A549 (cell line): Measurements from ENCODE around the gene SEPTIN10. TPM values are rescaled to one million over a fixed set of nuclear protein-coding genes. Genes with fewer than 3 reads are reported as not detected.
"Not testable (repeated sequence)": the region's sequence is repeated elsewhere in the genome, so short reads cannot be mapped to it uniquely, and the experiment has no call there.

Experiments
- ATAC-seq, 2 experiments: fragments of 200-7000 bp in 1 of 2; fragments of >200 bp in 1 of 2; cut with Nextera tagmentation in 1 of 2; cut with Tn5 transposase in 1 of 2; 3 replicates each; pipeline versions ENCODE4 v1.8.0 to v1.9.1; 2018 to 2020; ENCODE audit warnings: mild to moderate bottlenecking in 1 of 2, moderate library complexity in 1 of 2
- CTCF ChIA-PET: fragments of 300-600 bp; sonication (Branson Sonifier 250); formaldehyde crosslinking; extraction: SDS; loops from one replicate; lab custom pipeline; 2021; ENCODE audit warnings: antibody characterized with exemption, inconsistent platforms; lab: Yijun Ruan, JAX
- POLR2A ChIA-PET: fragments of 350-600 bp; formaldehyde crosslinking; extraction: SDS; loops from one replicate; lab custom pipeline; 2021; ENCODE audit warnings: antibody characterized with exemption, inconsistent platforms; lab: Yijun Ruan, JAX
- DNase-seq, 2 experiments: peaks; one replicate each; pipeline versions ENCODE4 v3.0.0 to v3.0.0-alpha.2; 2011 to 2016; ENCODE audit warnings: low read depth in 1 of 2, low spot score in 1 of 2
- FAIRE-seq: peaks from 2 replicates; lab custom pipeline; 2011; peaks lifted over from hg19 to GRCh38; lab: Jason Lieb, UNC
- H3K27ac ChIP-seq, 2 experiments: fragments of >200 bp; sonication (Bioruptor Twin); formaldehyde crosslinking; 3 replicates each; pipeline ENCODE4 v1.5.1; 2016 to 2017
- H3K4me1 ChIP-seq: fragments of >200 bp; sonication (Bioruptor Twin); formaldehyde crosslinking; 3 replicates; pipeline ENCODE4 v1.6.1; 2016
- H3K4me2 ChIP-seq: fragments of >200 bp; sonication (Bioruptor Twin); formaldehyde crosslinking; 3 replicates; pipeline ENCODE4 v1.6.1; 2016
- H3K4me3 ChIP-seq: fragments of >200 bp; sonication (Bioruptor Twin); formaldehyde crosslinking; 3 replicates; pipeline ENCODE4 v1.5.1; 2016
- H3K9me3 ChIP-seq: fragments of >200 bp; sonication (Bioruptor Twin); formaldehyde crosslinking; 3 replicates; pipeline ENCODE4 v1.6.1; 2016
- CBX8 ChIP-seq: fragments of 200-600 bp; sonication (generic); IDR thresholded peaks from 2 replicates; pipeline ENCODE4 v1.6.1; 2016
- EHMT2 ChIP-seq: fragments of 200-600 bp; sonication (generic); IDR thresholded peaks from 2 replicates; pipeline ENCODE4 v1.6.1; 2016; ENCODE audit warnings: antibody characterized with exemption, low read depth, mild to moderate bottlenecking, moderate library complexity
- EP300 ChIP-seq, 2 experiments: fragments of >200 bp; sonication (Bioruptor Twin); formaldehyde crosslinking; IDR thresholded peaks; 2 replicates in 1 of 2; 3 replicates in 1 of 2; pipeline ENCODE4 v1.6.1; 2016 to 2017
- FOXS1 ChIP-seq: fragments of 250-450 bp; sonication (Bioruptor Pico); IDR thresholded peaks from 2 replicates; pipeline ENCODE4 v1.5.0; 2020; ENCODE audit warnings: mild to moderate bottlenecking, moderate library complexity
- HOXB5 ChIP-seq: fragments of 250-450 bp; sonication (Bioruptor Pico); IDR thresholded peaks from 2 replicates; pipeline ENCODE4 v1.5.0; 2020; ENCODE audit warnings: mild to moderate bottlenecking, moderate library complexity
- JUN ChIP-seq, 2 experiments: fragments of >200 bp; sonication (Bioruptor Twin); formaldehyde crosslinking; IDR thresholded peaks; 2 replicates in 1 of 2; 3 replicates in 1 of 2; pipeline ENCODE4 v1.6.1; 2016 to 2017
- JUNB ChIP-seq: fragments of >200 bp; sonication (Bioruptor Twin); formaldehyde crosslinking; IDR thresholded peaks from 2 replicates; pipeline ENCODE4 v1.6.1; 2016
- KDM1A ChIP-seq: fragments of 200-600 bp; sonication (generic); IDR thresholded peaks from 2 replicates; pipeline ENCODE4 v1.6.1; 2016; ENCODE audit warnings: low read depth, mild to moderate bottlenecking
- MAFK ChIP-seq: fragments of 450-650 bp; IDR thresholded peaks from 2 replicates; pipeline ENCODE4 v1.6.1; 2014; ENCODE audit not compliant: partially characterized antibody
- MAZ ChIP-seq: fragments of 150-350 bp; IDR thresholded peaks from 2 replicates; pipeline ENCODE4 v1.6.1; 2014; ENCODE audit warnings: antibody characterized with exemption, low read depth, low read length, borderline replicate concordance
- MYC ChIP-seq: IDR thresholded peaks from 2 replicates; pipeline ENCODE4 v1.6.1; 2012; ENCODE audit warnings: mild to moderate bottlenecking, inconsistent platforms, low read length, improper control_type of control experiment, borderline replicate concordance
- PHF8 ChIP-seq: fragments of 200-600 bp; sonication (generic); IDR thresholded peaks from 2 replicates; pipeline ENCODE4 v1.6.1; 2016; ENCODE audit warnings: low read depth, mild to moderate bottlenecking, antibody characterized with exemption, moderate library complexity, borderline replicate concordance
- ZC3H11A ChIP-seq: fragments of 450-650 bp; IDR thresholded peaks from 2 replicates; pipeline ENCODE4 v1.6.1; 2014; ENCODE audit warnings: antibody characterized with exemption, mild to moderate bottlenecking
- ZFP36 ChIP-seq: fragments of 450-650 bp; IDR thresholded peaks from 2 replicates; pipeline ENCODE4 v1.6.1; 2014; ENCODE audit warnings: borderline replicate concordance; ENCODE audit not compliant: partially characterized antibody
- WGBS: methylation state at CpG from one replicate; pipeline ENCODE4 v1.1.6; 2017; ENCODE audit errors: missing lambda C conversion rate; 5-methylcytosine and 5-hydroxymethylcytosine counted together
- polyA plus RNA-seq, 4 experiments: library from polyadenylated mRNA; depleted of rRNA in 3 of 4; stranded (reverse); fragments of >200 nt; fragmentation: RNase III in 1 of 4; extraction: RNeasy Plus Mini Kit Qiagen cat#74134 plus additional on column Dnase treatment in 1 of 4; gene quantifications; 2 replicates in 3 of 4; 3 replicates in 1 of 4; pipeline ENCODE4 v1.2.3, GENCODE V29; 2011 to 2017
- TF ChIP-seq, protein P1 (sequence below): fragments of >200 bp; sonication (Bioruptor Twin); formaldehyde crosslinking; IDR thresholded peaks from 3 replicates; pipeline ENCODE4 v1.5.1; 2016
- TF ChIP-seq, protein P2 (sequence below): fragments of 250-450 bp; sonication (Bioruptor Pico); IDR thresholded peaks from 2 replicates; pipeline ENCODE4 v1.5.0; 2020; ENCODE audit warnings: low read depth, mild to moderate bottlenecking, moderate library complexity

The SEPTIN10 gene
- polyA plus RNA-seq, 2 of the 4 experiments (the other 2 are of a cell fraction), result 87.6 to 95.0 TPM

DNA sequence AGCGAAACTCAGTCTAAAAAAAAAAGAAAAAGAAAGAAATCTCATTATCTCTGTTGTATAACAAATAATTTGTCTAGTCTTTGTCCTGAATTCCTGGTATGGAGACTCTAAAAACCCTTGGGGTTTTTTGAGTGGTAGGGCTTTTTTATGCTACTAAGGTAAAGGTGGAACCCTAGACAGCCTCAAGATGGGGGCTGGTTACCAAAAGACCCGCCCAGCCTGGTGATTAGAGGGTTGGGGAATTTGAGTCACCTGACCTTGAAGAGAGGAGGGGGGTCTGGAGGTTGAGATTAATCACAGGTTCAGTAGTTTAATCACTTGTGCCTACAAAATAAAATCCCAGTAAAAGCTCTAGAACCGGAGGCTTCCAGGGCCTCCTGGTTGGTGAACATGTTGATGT, 18.0 kb upstream of the SEPTIN10 start:
- TF ChIP-seq PHF8 (no peak), MAZ (no peak), MYC (no peak), KDM1A (no peak), MAFK (no peak)
- Histone ChIP-seq H3K27ac (peak overlapping the region in 1 of 2 experiments; percentile 8; a peak in 1 of 6 replicates), H3K4me1 (peaks cover 5% of the 10 kb centered on the region; the same call in 1 of the 3 replicates), H3K4me2 (no peak overlapping the region), H3K4me3 (no peak overlapping the region), H3K9me3 (no peaks in the 10 kb centered on the region)
- ATAC-seq (no peak), FAIRE-seq (no peak), DNase-seq (no peak)
- ChIA-PET POLR2A (no interaction called here), CTCF (interaction anchor here (1.2 to 1.3 kb wide), 2 partner anchors 8 to 10 kb away, joined by 3 to 4 read pairs; no protein-coding TSS in a partner anchor)
- 64% methylated on average over 3 of the region's 3 CpGs for WGBS

DNA sequence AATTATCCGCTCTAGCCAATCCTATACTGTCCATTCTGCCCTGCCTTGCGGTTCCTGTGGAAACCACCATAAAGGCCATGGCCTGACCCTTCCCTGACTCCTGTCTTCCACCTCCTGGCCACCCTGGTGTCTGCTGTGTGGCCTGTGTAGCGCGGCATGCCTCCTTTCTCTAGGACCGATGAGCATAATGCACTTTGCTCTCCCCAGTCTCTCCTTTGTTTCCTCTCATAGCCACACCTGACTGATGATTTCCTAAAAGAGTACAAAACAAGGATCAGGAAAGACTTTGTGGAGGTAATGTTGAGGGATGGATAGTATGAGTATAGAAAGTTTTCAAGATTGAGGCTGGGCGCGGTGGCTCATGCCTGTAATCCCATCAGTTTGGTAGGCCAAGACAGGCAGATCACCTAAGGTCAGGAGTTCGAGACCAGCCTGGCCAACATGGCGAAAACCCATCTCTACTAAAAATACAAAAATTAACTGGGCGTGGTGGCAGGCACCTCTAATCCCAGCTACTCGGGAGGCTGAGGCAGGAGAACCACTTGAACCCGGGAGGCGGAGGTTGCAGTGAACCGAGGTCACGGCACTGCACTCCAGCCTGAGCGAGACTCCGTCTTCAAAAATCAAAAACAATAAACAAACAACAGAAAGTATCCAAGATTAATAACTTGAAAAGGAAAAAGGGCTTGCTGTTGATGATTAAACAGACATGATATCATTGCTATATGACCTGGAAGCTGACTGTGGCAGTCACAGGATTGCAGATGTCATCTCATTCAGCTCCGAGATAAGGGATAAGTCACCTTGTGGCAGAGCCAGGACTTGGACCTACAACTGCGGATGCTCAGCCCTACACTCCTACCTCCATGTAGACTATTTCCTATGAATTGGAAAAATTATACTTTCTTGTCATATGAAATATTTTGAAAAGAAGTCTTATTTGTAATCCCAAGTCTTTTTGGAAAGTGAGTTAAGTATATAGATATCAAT, 17.0 kb upstream of the SEPTIN10 start:
- peak in 1 of 2 experiments; percentile 40; a peak in 2 of 6 replicates for ATAC-seq
- Histone ChIP-seq H3K4me3 (no peak overlapping the region), H3K4me1 (peaks cover 5% of the 10 kb centered on the region; the same call in 1 of the 3 replicates), H3K9me3 (no peaks in the 10 kb centered on the region), H3K4me2 (no peak overlapping the region), H3K27ac (no peak overlapping the region)
- no peak for TF ChIP-seq MAZ
- TF ChIP-seq, protein P1, sequence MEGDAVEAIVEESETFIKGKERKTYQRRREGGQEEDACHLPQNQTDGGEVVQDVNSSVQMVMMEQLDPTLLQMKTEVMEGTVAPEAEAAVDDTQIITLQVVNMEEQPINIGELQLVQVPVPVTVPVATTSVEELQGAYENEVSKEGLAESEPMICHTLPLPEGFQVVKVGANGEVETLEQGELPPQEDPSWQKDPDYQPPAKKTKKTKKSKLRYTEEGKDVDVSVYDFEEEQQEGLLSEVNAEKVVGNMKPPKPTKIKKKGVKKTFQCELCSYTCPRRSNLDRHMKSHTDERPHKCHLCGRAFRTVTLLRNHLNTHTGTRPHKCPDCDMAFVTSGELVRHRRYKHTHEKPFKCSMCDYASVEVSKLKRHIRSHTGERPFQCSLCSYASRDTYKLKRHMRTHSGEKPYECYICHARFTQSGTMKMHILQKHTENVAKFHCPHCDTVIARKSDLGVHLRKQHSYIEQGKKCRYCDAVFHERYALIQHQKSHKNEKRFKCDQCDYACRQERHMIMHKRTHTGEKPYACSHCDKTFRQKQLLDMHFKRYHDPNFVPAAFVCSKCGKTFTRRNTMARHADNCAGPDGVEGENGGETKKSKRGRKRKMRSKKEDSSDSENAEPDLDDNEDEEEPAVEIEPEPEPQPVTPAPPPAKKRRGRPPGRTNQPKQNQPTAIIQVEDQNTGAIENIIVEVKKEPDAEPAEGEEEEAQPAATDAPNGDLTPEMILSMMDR, result no peak
- no peak for TF ChIP-seq EHMT2
- ChIA-PET CTCF (interaction anchor here (1.1 kb wide), 1 partner anchor 16 kb away, joined by 3 read pairs; no protein-coding TSS in a partner anchor), POLR2A (no interaction called here)
- DNase-seq, result no peak
- no peak for FAIRE-seq
- 88% methylated on average over 19 of the region's 19 CpGs for WGBS

DNA sequence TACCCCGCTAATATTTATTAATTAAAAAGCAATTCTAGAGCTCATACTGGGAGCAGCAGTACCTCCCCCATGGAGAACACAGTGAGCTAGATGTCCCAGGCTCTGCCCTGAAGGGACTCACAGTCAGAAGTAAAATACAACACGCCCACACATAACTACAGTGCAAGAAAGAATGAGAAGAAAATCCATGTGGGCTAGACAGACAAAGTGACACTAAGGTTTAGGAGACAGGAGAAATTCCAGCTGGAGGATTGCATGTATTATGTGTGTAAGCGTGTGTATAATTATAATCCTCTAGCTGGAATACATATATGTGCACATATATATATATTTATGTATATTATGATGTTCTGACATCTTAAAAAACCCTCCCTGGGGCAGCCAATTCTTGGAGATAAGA, 16.1 kb upstream of the SEPTIN10 start:
- H3K4me1 ChIP-seq, result peaks cover 5% of the 10 kb centered on the region; the same call in 1 of the 3 replicates
- WGBS, result 66% methylated on average over 3 of the region's 3 CpGs
- no peak overlapping the region for H3K4me3 ChIP-seq
- H3K27ac ChIP-seq, result no peak overlapping the region
- CTCF ChIA-PET, result interaction anchor here (1.0 to 1.1 kb wide), 3 partner anchors 8 to 97 kb away, joined by 3 read pairs; no protein-coding TSS in a partner anchor
- DNase-seq (no peak), FAIRE-seq (no peak), ATAC-seq (no peak)
- POLR2A ChIA-PET, result no interaction called here
- H3K4me2 ChIP-seq, result no peak overlapping the region
- TF ChIP-seq EP300 (IDR thresholded peaks at IDR 0.05), result no peak
- TF ChIP-seq FOXS1 (CRISPR knock-in tag), result no peak
- TF ChIP-seq MYC, result no peak
- H3K9me3 ChIP-seq, result no peaks in the 10 kb centered on the region

DNA sequence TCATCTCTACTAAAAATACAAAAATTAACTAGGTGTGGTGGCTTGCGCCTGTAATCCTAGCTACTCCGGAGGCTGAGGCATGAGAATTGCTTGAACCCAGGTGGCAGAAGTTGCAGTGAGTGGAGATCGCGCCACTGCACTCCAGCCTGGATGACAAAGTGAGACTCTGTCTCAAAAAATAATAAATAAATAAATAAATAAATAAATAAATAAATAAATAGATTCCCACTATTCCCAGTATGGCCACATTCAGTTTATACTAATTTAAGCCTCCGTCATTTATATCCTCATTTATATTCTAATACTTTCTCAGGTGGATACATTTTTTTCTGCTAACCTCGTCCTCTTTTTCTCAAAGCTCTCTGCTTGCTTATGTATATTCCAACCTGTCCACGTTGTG, 14.6 kb upstream of the SEPTIN10 start:
- 78% methylated on average over 7 of the region's 7 CpGs for WGBS
- H3K4me1 ChIP-seq, result not testable (repeated sequence)

DNA sequence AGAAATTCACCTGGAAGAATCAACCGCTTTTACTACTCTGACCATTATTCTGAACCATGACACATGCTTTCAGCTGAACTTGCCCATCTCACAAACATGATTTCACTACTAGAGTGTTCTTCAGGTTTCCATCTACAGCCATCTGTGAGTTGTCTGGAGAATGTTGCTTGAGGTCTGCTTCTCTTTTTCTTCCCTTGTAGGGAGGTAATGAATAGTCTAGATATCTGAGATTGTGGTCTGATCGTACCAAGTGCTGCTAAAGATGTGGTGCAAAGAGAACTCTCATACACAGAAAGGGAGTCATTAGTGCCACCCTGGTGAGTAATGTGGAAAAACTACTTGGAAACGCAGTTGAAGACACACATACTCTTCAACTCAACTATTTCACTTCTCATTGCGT, 10.6 kb upstream of the SEPTIN10 start:
- Histone ChIP-seq H3K4me1 (no peaks in the 10 kb centered on the region), H3K27ac (no peak overlapping the region), H3K9me3 (no peaks in the 10 kb centered on the region), H3K4me3 (no peak overlapping the region), H3K4me2 (no peak overlapping the region)
- FAIRE-seq (no peak), DNase-seq (no peak), ATAC-seq (no peak)
- POLR2A ChIA-PET, result no interaction called here
- no peak for TF ChIP-seq HOXB5
- no peak for TF ChIP-seq JUN (IDR thresholded peaks at IDR 0.05)
- no peak for TF ChIP-seq CBX8
- no peak for TF ChIP-seq JUNB
- TF ChIP-seq ZC3H11A, result no peak
- no peak for TF ChIP-seq ZFP36
- TF ChIP-seq, protein P2, sequence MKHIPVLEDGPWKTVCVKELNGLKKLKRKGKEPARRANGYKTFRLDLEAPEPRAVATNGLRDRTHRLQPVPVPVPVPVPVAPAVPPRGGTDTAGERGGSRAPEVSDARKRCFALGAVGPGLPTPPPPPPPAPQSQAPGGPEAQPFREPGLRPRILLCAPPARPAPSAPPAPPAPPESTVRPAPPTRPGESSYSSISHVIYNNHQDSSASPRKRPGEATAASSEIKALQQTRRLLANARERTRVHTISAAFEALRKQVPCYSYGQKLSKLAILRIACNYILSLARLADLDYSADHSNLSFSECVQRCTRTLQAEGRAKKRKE (CRISPR knock-in tag), result no peak
- 65% methylated on average over 4 of the region's 4 CpGs for WGBS
- CTCF ChIA-PET, result interaction anchor here (1.0 kb wide), 1 partner anchor 38 kb away, joined by 3 read pairs; no protein-coding TSS in a partner anchor

More for the DNA sequence above, 14.6 kb upstream of the SEPTIN10 start:
- ATAC-seq, FAIRE-seq, CTCF ChIA-PET, POLR2A ChIA-PET, H3K9me3 ChIP-seq, H3K4me3 ChIP-seq, H3K4me2 ChIP-seq, H3K27ac ChIP-seq: not testable (repeated sequence)
- peak; percentile 46 for TF ChIP-seq ZC3H11A
- TF ChIP-seq, all 56 proteins: peak for 1; not testable (repeated sequence) for 55
- DNase-seq, result not testable (repeated sequence)
